OCI-LY7 (cell line): ENCODE data around the gene NPY. TPM values are rescaled to one million over a fixed set of nuclear protein-coding genes. Genes with fewer than 3 reads are reported as not detected.
A peak's percentile ranks its signal among the peaks of the same experiment; 100 is the strongest.

Source experiments
- BruUV-seq: library from RNA; stranded (reverse); fragments of 400-500 nt; replicated peaks from 2 replicates; lab custom pipeline; 2021; lab: Mats Ljungman, UMichigan
- CTCF ChIA-PET: fragments of 300-600 bp; sonication (Branson Sonifier 250); formaldehyde crosslinking; loops from one replicate; lab custom pipeline; 2022; ENCODE audit warnings: antibody characterized with exemption; ENCODE audit not compliant: unreplicated experiment; lab: Charles Lee
- POLR2A ChIA-PET: fragments of 300-600 bp; sonication (Branson Sonifier 250); formaldehyde crosslinking; loops from one replicate; lab custom pipeline; 2022; ENCODE audit warnings: antibody characterized with exemption; lab: Charles Lee
- DNase-seq: peaks from one replicate; pipeline ENCODE4 v3.0.0-alpha.2; 2015; ENCODE audit warnings: low spot score
- H2AFZ ChIP-seq: fragments of 200-600 bp; sonication (generic), shearing (Covaris generic); 2 replicates; pipeline ENCODE4 v1.6.1; 2014; ENCODE audit warnings: mild to moderate bottlenecking, antibody characterized with exemption, low read length, moderate library complexity
- H3K27ac ChIP-seq: fragments of 200-600 bp; sonication (generic); 2 replicates; pipeline ENCODE4 v1.5.1; 2014; ENCODE audit warnings: mixed run types, low read depth, mild to moderate bottlenecking, moderate library complexity, low read length, inconsistent platforms; ENCODE audit not compliant: poor library complexity, severe bottlenecking
- H3K36me3 ChIP-seq: fragments of 200-600 bp; sonication (generic); 2 replicates; pipeline ENCODE4 v1.6.1; 2014; ENCODE audit warnings: mild to moderate bottlenecking, antibody characterized with exemption, low read length, moderate library complexity, mixed read lengths; ENCODE audit not compliant: insufficient read depth
- H3K4me1 ChIP-seq: fragments of 200-600 bp; sonication (generic); 2 replicates; pipeline ENCODE4 v1.5.1; 2014; ENCODE audit warnings: mild to moderate bottlenecking, low read length; ENCODE audit not compliant: insufficient read depth, poor library complexity, severe bottlenecking
- H3K4me2 ChIP-seq: fragments of 200-600 bp; sonication (generic); 2 replicates; pipeline ENCODE4 v1.6.1; 2014; ENCODE audit warnings: mild to moderate bottlenecking, low read length
- H3K4me3 ChIP-seq: fragments of 200-600 bp; sonication (generic); 2 replicates; pipeline ENCODE4 v1.5.1; 2014; ENCODE audit warnings: mild to moderate bottlenecking, low read depth, low read length; ENCODE audit not compliant: poor library complexity, severe bottlenecking
- H3K79me2 ChIP-seq: fragments of 200-600 bp; sonication (generic); 2 replicates; pipeline ENCODE4 v1.6.1; 2016; ENCODE audit warnings: low read depth, mild to moderate bottlenecking, low read length, moderate library complexity, mixed read lengths; ENCODE audit not compliant: insufficient read depth
- H3K9me2 ChIP-seq: fragments of 200-600 bp; sonication (generic); 2 replicates; pipeline ENCODE4 v1.6.1; 2016; ENCODE audit warnings: mild to moderate bottlenecking, low read length, mixed read lengths; ENCODE audit not compliant: insufficient read depth
- H3K9me3 ChIP-seq: fragments of 200-600 bp; sonication (generic); 2 replicates; pipeline ENCODE4 v1.6.1; 2014; ENCODE audit warnings: mild to moderate bottlenecking, mixed run types, low read length, mixed read lengths
- H4K20me1 ChIP-seq: fragments of 200-600 bp; sonication (generic); 2 replicates; pipeline ENCODE4 v1.6.1; 2014; ENCODE audit warnings: mild to moderate bottlenecking, antibody characterized with exemption, low read length, moderate library complexity, mixed read lengths; ENCODE audit not compliant: insufficient read depth
- EZH2phosphoT487 ChIP-seq: fragments of 200-600 bp; sonication (generic); IDR thresholded peaks from 2 replicates; pipeline ENCODE4 v1.6.1; 2018; ENCODE audit warnings: low read depth, borderline replicate concordance, mild to moderate bottlenecking, mixed run types, antibody characterized with exemption, low read length, moderate library complexity, mixed read lengths
- intact Hi-C: fragments of 100-400 bp; cut with micrococcal nuclease; formaldehyde crosslinking; loops from one replicate; pipeline ENCODE4 v1.10.0; 2022; ENCODE audit not compliant: unreplicated experiment
- total RNA-seq, 2 experiments: library from RNA; depleted of rRNA in 1 of 2; stranded (reverse); fragments of >200 nt in 1 of 2; shearing (Covaris generic) in 1 of 2; gene quantifications; 2 replicates each; pipeline ENCODE4 v1.2.3, GENCODE V29; 2014 to 2022
- TF ChIP-seq, protein P1 (sequence below): fragments of 200-600 bp; sonication (generic); conservative IDR thresholded peaks from 2 replicates; pipeline ENCODE4 v1.5.1; 2014; ENCODE audit warnings: mild to moderate bottlenecking, antibody characterized with exemption, low read length, moderate library complexity, mixed read lengths

The NPY gene
- total RNA-seq, 2 experiments from 2014 or later: not detected

DNA sequence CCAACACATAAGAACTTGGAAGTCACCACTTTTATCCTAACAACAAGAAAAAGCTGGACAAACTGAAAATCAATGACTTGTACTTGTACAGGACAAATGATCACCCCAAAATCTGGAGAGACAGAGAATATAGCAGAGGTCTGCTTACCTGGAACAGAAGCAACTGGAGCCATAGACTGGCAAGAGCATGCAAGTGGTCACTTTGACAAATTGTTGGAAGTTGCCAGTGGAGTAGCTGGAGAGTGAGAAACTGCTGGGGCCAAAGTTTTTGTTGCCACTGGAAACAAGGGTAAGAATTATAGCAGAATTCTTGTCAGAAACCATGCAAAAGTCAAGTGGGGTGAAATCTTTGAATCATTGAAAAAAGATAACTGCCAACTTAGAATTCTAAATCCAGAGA, 35.2 kb downstream of the NPY start:
- BruUV-seq: no TSS peak
- Histone ChIP-seq H3K79me2 (no peaks in the 10 kb centered on the region), H3K4me1 (peaks cover 37% of the 10 kb centered on the region), H3K9me3 (no peaks in the 10 kb centered on the region), H3K4me2 (0 out of 2 replicates have a peak overlapping the region, but pooled peaks have one; percentile 4), H2AFZ (peak overlapping the region; percentile 39; the same call in 1 of the 2 replicates), H3K36me3 (no peaks in the 10 kb centered on the region), H3K9me2 (no peaks in the 10 kb centered on the region), H3K4me3 (no peak overlapping the region), H3K27ac (no peak overlapping the region), H4K20me1 (no peaks in the 10 kb centered on the region)
- intact Hi-C loops: no loop called here
- POLR2A ChIA-PET: interaction anchor here (0.6 to 1.1 kb wide), 3 partner anchors 34 to 258 kb away, joined by 3 to 4 read pairs (median 3); no protein-coding TSS in a partner anchor
- no peak for DNase-seq
- CTCF ChIA-PET: no interaction called here
- TF ChIP-seq EZH2phosphoT487: no peak

DNA sequence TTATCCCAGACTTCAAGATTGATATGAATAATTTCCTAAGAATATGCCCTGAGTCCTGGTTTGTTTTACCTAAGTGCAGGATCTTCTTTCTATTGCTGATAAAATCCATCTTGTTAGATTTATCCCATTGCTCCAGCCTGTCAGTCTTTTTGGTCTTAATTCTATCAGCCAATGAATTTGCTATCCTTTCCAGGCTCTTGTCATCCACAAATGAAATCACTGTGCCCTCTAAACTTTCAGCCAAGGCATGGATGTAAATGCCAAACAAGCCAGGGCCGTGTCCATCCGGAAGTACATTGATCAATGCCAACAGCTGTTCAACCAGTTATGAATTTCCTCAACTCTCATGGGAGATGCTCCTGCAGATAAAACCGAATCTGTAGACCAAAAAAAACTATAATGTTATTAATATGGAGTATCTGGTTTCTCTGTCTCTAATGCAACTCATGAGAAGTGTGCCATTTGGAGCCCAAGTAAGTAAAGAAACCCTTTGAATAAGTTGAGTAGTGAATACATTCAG, 40.0 kb downstream of the NPY start:
- ChIA-PET POLR2A (interaction anchor here (0.7 to 1.4 kb wide), 5 partner anchors 9 to 784 kb away, joined by 3 to 8 read pairs (median 4); no protein-coding TSS in a partner anchor), CTCF (no interaction called here)
- Histone ChIP-seq H3K9me2 (no peaks in the 10 kb centered on the region), H3K9me3 (no peaks in the 10 kb centered on the region), H3K4me1 (peaks cover 76% of the 10 kb centered on the region), H3K4me3 (no peak overlapping the region), H4K20me1 (no peaks in the 10 kb centered on the region), H3K4me2 (no peak overlapping the region), H2AFZ (peak overlapping the region; percentile 11; the same call in 1 of the 2 replicates), H3K27ac (peak overlapping the region; percentile 89), H3K79me2 (no peaks in the 10 kb centered on the region), H3K36me3 (no peaks in the 10 kb centered on the region)
- TF ChIP-seq EZH2phosphoT487: no peak
- TF ChIP-seq, protein P1, sequence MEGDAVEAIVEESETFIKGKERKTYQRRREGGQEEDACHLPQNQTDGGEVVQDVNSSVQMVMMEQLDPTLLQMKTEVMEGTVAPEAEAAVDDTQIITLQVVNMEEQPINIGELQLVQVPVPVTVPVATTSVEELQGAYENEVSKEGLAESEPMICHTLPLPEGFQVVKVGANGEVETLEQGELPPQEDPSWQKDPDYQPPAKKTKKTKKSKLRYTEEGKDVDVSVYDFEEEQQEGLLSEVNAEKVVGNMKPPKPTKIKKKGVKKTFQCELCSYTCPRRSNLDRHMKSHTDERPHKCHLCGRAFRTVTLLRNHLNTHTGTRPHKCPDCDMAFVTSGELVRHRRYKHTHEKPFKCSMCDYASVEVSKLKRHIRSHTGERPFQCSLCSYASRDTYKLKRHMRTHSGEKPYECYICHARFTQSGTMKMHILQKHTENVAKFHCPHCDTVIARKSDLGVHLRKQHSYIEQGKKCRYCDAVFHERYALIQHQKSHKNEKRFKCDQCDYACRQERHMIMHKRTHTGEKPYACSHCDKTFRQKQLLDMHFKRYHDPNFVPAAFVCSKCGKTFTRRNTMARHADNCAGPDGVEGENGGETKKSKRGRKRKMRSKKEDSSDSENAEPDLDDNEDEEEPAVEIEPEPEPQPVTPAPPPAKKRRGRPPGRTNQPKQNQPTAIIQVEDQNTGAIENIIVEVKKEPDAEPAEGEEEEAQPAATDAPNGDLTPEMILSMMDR: no peak
- BruUV-seq: no TSS peak
- intact Hi-C loops: no loop called here
- no peak for DNase-seq

DNA sequence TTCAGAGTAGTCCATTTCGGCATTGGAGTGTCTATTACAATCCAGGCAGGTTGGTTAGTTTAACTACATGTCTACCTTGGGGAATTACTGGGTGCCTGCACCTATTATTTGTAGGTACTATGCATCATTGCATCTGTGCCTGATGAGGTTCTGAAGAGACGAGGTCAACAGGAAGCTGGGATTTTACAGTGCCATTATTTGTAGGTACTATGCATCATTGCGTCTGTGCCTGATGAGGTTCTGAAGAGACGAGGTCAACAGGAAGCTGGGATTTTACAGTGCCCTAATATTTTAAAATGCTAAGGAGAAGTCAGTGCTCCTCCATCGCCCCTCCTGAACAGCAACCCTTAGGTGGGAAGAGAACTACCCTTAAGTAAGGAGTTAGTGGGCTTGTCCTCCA, 41.7 kb downstream of the NPY start:
- BruUV-seq: no TSS peak
- Histone ChIP-seq H3K4me2 (peak overlapping the region; percentile 57), H4K20me1 (no peaks in the 10 kb centered on the region), H3K4me3 (peak overlapping the region; percentile 42), H2AFZ (peak overlapping the region; percentile 61; the same call in 1 of the 2 replicates), H3K4me1 (peaks cover 81% of the 10 kb centered on the region), H3K9me3 (0 out of 2 replicates have a peak, but pooled peaks cover 3% of the 10 kb centered on the region), H3K27ac (peak overlapping the region; percentile 89), H3K79me2 (no peaks in the 10 kb centered on the region), H3K36me3 (no peaks in the 10 kb centered on the region), H3K9me2 (no peaks in the 10 kb centered on the region)
- TF ChIP-seq, protein P1: no peak
- TF ChIP-seq EZH2phosphoT487: no peak
- intact Hi-C loops: loop anchor here (5.0 kb wide), 2 partner anchors 247 to 392 kb away; partner anchors contain the start of gene PALS2
- peak; percentile 93 for DNase-seq
- CTCF ChIA-PET: interaction anchor here (0.6 to 1.2 kb wide), 2 partner anchors 10 to 27 kb away, joined by 3 read pairs; no protein-coding TSS in a partner anchor
- POLR2A ChIA-PET: interaction anchor here (0.7 to 1.8 kb wide), 8 partner anchors 9 to 800 kb away, joined by 3 to 11 read pairs (median 3); partner anchors contain the start of gene CYCS
